H1 (cell line): ENCODE data around the gene CRYBB1. TPM values are rescaled to one million over a fixed set of nuclear protein-coding genes. Genes with fewer than 3 reads are reported as not detected.

Experiments used
- CTCF ChIA-PET: fragments of 300-600 bp; sonication (Branson Sonifier 250); formaldehyde crosslinking; loops from one replicate; lab custom pipeline; 2021; ENCODE audit not compliant: partially characterized antibody; lab: Charles Lee
- POLR2A ChIA-PET: fragments of 300-600 bp; sonication (Branson Sonifier 250); formaldehyde crosslinking; loops from one replicate; lab custom pipeline; 2021; ENCODE audit warnings: inconsistent platforms; ENCODE audit not compliant: partially characterized antibody; lab: Charles Lee
- DNase-seq, 2 experiments: peaks; one replicate each; pipeline versions ENCODE4 v3.0.0 to v3.0.0-alpha.2; 2010 to 2022; ENCODE audit warnings: low spot score in 2 of 2, low read depth in 1 of 2, mixed read lengths in 1 of 2
- FAIRE-seq: peaks from 2 replicates; lab custom pipeline; 2011; peaks lifted over from hg19 to GRCh38; lab: Jason Lieb, UNC
- H2AFZ ChIP-seq: 2 replicates; pipeline ENCODE4 v1.8.1; 2012; ENCODE audit warnings: low read length, inconsistent platforms
- H2AK5ac ChIP-seq: 2 replicates; pipeline ENCODE4 v1.6.1; 2013; ENCODE audit warnings: low read depth, low read length
- H2BK120ac ChIP-seq: replicated peaks from 2 replicates; pipeline ENCODE3; 2013; ENCODE audit warnings: low read depth, low read length, inconsistent platforms
- H2BK12ac ChIP-seq: 2 replicates; pipeline ENCODE4 v1.6.1; 2013; ENCODE audit warnings: low read depth, low read length
- H2BK15ac ChIP-seq: 2 replicates; pipeline ENCODE4 v1.6.1; 2013; ENCODE audit warnings: low read length
- H2BK20ac ChIP-seq: 2 replicates; pipeline ENCODE4 v1.6.1; 2013; ENCODE audit warnings: low read length
- H2BK5ac ChIP-seq: 2 replicates; pipeline ENCODE4 v1.6.1; 2013; ENCODE audit warnings: low read depth, low read length
- H3K14ac ChIP-seq: 2 replicates; pipeline ENCODE4 v1.6.1; 2013; ENCODE audit warnings: inconsistent platforms; ENCODE audit not compliant: insufficient read length
- H3K18ac ChIP-seq: 2 replicates; pipeline ENCODE4 v1.6.1; 2013; ENCODE audit warnings: low read length; ENCODE audit errors: extremely low read depth
- H3K23ac ChIP-seq: 2 replicates; pipeline ENCODE4 v1.6.1; 2013; ENCODE audit warnings: inconsistent platforms; ENCODE audit not compliant: insufficient read length
- H3K23me2 ChIP-seq: 2 replicates; pipeline ENCODE4 v1.6.1; 2013; ENCODE audit warnings: low read depth, low read length
- H3K27ac ChIP-seq: 2 replicates; pipeline ENCODE4 v1.6.1; 2011; ENCODE audit warnings: low read depth, low read length, inconsistent platforms
- H3K27me3 ChIP-seq, 4 experiments: replicated peaks in 1 of 4; 1 replicate in 1 of 4; 2 replicates in 3 of 4; pipeline versions ENCODE4 v1.6.1 to v1.8.1; 2011 to 2013; ENCODE audit warnings: low read length in 3 of 4, mild to moderate bottlenecking in 3 of 4, inconsistent platforms in 2 of 4, mixed read lengths in 2 of 4, moderate library complexity in 1 of 4; ENCODE audit not compliant: control insufficient read depth in 3 of 4, insufficient read depth in 3 of 4; ENCODE audit errors: extremely low read depth in 1 of 4
- H3K36me3 ChIP-seq, 4 experiments: 2 replicates each; pipeline versions ENCODE4 v1.6.1 to v1.8.1; 2011 to 2013; ENCODE audit warnings: mild to moderate bottlenecking in 4 of 4, low read length in 3 of 4, moderate library complexity in 2 of 4, control low read depth in 1 of 4, inconsistent platforms in 1 of 4; ENCODE audit not compliant: insufficient read depth in 4 of 4, control insufficient read depth in 2 of 4
- H3K4ac ChIP-seq: replicated peaks from 2 replicates; pipeline ENCODE3; 2013; ENCODE audit warnings: low read length, low read depth, mixed read lengths, inconsistent platforms; ENCODE audit not compliant: insufficient read length
- H3K4me1 ChIP-seq, 4 experiments: replicated peaks in 1 of 4; 1 replicate in 1 of 4; 2 replicates in 3 of 4; pipeline versions ENCODE4 v1.6.1 to v1.8.1; 2011 to 2013; ENCODE audit warnings: low read length in 3 of 4, inconsistent platforms in 2 of 4, mixed read lengths in 1 of 4; ENCODE audit not compliant: insufficient read depth in 4 of 4, control insufficient read depth in 3 of 4
- H3K4me2 ChIP-seq, 2 experiments: 2 replicates each; pipeline versions ENCODE4 v1.6.1 to v1.8.1; 2011 to 2013; ENCODE audit warnings: low read depth in 2 of 2, low read length in 2 of 2, control low read depth in 1 of 2, inconsistent platforms in 1 of 2, mild to moderate bottlenecking in 1 of 2; ENCODE audit not compliant: insufficient read depth in 1 of 2
- H3K4me3 ChIP-seq, 4 experiments: fragments of 200-600, 300-600 bp in 1 of 4; sonication (generic), shearing (Covaris generic), sonication (Bioruptor Twin) in 1 of 4; 2 replicates each; pipeline versions ENCODE4 v1.5.1 to v1.8.1; 2011 to 2016; ENCODE audit warnings: low read length in 4 of 4, low read depth in 3 of 4, control low read depth in 2 of 4, inconsistent platforms in 2 of 4, mild to moderate bottlenecking in 2 of 4, mixed read lengths in 1 of 4, moderate library complexity in 1 of 4; ENCODE audit not compliant: insufficient read depth in 2 of 4; ENCODE audit errors: extremely low read depth in 1 of 4
- H3K56ac ChIP-seq: replicated peaks from 2 replicates; pipeline ENCODE3; 2013; ENCODE audit warnings: low read depth, mild to moderate bottlenecking, mixed read lengths, low read length, inconsistent platforms; ENCODE audit not compliant: insufficient read length
- H3K79me1 ChIP-seq: 2 replicates; pipeline ENCODE4 v1.6.1; 2013; ENCODE audit warnings: low read depth, low read length, control low read depth
- H3K79me2 ChIP-seq, 2 experiments: 2 replicates each; pipeline versions ENCODE4 v1.6.1 to v1.8.1; 2012 to 2013; ENCODE audit warnings: low read length in 2 of 2, mild to moderate bottlenecking in 2 of 2, inconsistent platforms in 1 of 2; ENCODE audit not compliant: insufficient read depth in 2 of 2, control insufficient read depth in 1 of 2
- H3K9ac ChIP-seq, 4 experiments: replicated peaks in 1 of 4; 1 replicate in 1 of 4; 2 replicates in 3 of 4; pipeline versions ENCODE4 v1.6.1 to v1.8.1; 2011 to 2013; ENCODE audit warnings: low read depth in 3 of 4, low read length in 3 of 4, control low read depth in 2 of 4, mild to moderate bottlenecking in 2 of 4, moderate library complexity in 2 of 4, inconsistent platforms in 1 of 4; ENCODE audit errors: extremely low read depth in 1 of 4
- H3K9me3 ChIP-seq, 2 experiments: 2 replicates each; pipeline versions ENCODE4 v1.6.1 to v1.8.1; 2012 to 2013; ENCODE audit warnings: mild to moderate bottlenecking in 2 of 2, moderate library complexity in 2 of 2, control low read depth in 1 of 2, inconsistent platforms in 1 of 2, low read depth in 1 of 2, low read length in 1 of 2, mixed read lengths in 1 of 2; ENCODE audit not compliant: insufficient read depth in 2 of 2
- H4K20me1 ChIP-seq, 2 experiments: replicated peaks in 1 of 2; 2 replicates each; pipeline versions ENCODE3 to v1.8.1; 2011 to 2013; ENCODE audit warnings: inconsistent platforms in 2 of 2, low read length in 2 of 2, mild to moderate bottlenecking in 1 of 2; ENCODE audit not compliant: insufficient read depth in 2 of 2, control insufficient read depth in 1 of 2
- H4K5ac ChIP-seq: 2 replicates; pipeline ENCODE4 v1.6.1; 2013; ENCODE audit warnings: low read length, low read depth, mixed read lengths, inconsistent platforms; ENCODE audit not compliant: insufficient read length
- H4K8ac ChIP-seq: 2 replicates; pipeline ENCODE4 v1.8.0; 2013; ENCODE audit warnings: mild to moderate bottlenecking, moderate library complexity, low read length, inconsistent platforms; ENCODE audit not compliant: insufficient read depth; ENCODE audit errors: extremely low read depth
- H4K91ac ChIP-seq: replicated peaks from 2 replicates; pipeline ENCODE3; 2013; ENCODE audit warnings: low read length, mixed read lengths, inconsistent platforms; ENCODE audit not compliant: insufficient read length
- BCL11A ChIP-seq, 2 experiments: IDR thresholded peaks; one replicate each; pipeline ENCODE4 v1.6.1; 2011; ENCODE audit warnings: low read depth in 2 of 2, low read length in 2 of 2, mild to moderate bottlenecking in 2 of 2
- FOSL1 ChIP-seq: IDR thresholded peaks from 2 replicates; pipeline ENCODE4 v1.6.1; 2011; ENCODE audit warnings: mild to moderate bottlenecking, low read depth, low read length, moderate library complexity; ENCODE audit not compliant: insufficient read depth
- POLR2A ChIP-seq, 2 experiments: IDR thresholded peaks; 1 replicate in 1 of 2; 2 replicates in 1 of 2; pipeline ENCODE4 v1.6.1; 2011; ENCODE audit warnings: low read depth in 2 of 2, low read length in 2 of 2, mild to moderate bottlenecking in 2 of 2; ENCODE audit errors: control extremely low read depth in 1 of 2
- POU5F1 ChIP-seq: IDR thresholded peaks from 2 replicates; pipeline ENCODE4 v1.6.1; 2011; ENCODE audit warnings: low read depth, mild to moderate bottlenecking, low read length, moderate library complexity
- RFX5 ChIP-seq: IDR thresholded peaks from 2 replicates; pipeline ENCODE4 v1.6.1; 2011; ENCODE audit warnings: low read depth, low read length, improper control_type of control experiment, borderline replicate concordance
- RXRA ChIP-seq: IDR thresholded peaks from 2 replicates; pipeline ENCODE4 v1.6.1; 2011; ENCODE audit warnings: low read depth, mild to moderate bottlenecking, low read length, moderate library complexity; ENCODE audit not compliant: insufficient read depth
- SIN3A ChIP-seq, 2 experiments: IDR thresholded peaks in 1 of 2; conservative IDR thresholded peaks in 1 of 2; 2 replicates each; pipeline ENCODE4 v1.6.1; 2011 to 2012; ENCODE audit warnings: low read length in 2 of 2, improper control_type of control experiment in 1 of 2, low read depth in 1 of 2, mild to moderate bottlenecking in 1 of 2
- SP1 ChIP-seq: IDR thresholded peaks from 2 replicates; pipeline ENCODE4 v1.6.1; 2011; ENCODE audit warnings: low read depth, low read length
- SUZ12 ChIP-seq: fragments of 200-600 bp; sonication (generic); IDR thresholded peaks from 2 replicates; pipeline ENCODE4 v1.6.1; 2012; ENCODE audit warnings: mild to moderate bottlenecking, inconsistent platforms, low read length, moderate library complexity, mixed read lengths
- TCF12 ChIP-seq: IDR thresholded peaks from 2 replicates; pipeline ENCODE4 v1.6.1; 2011; ENCODE audit warnings: low read depth, mild to moderate bottlenecking, low read length
- YY1 ChIP-seq: IDR thresholded peaks from 2 replicates; pipeline ENCODE4 v1.6.1; 2011; ENCODE audit warnings: low read depth, mild to moderate bottlenecking, low read length
- WGBS, 2 experiments: shearing (Covaris generic) in 1 of 2; methylation state at CpG; one replicate each; pipeline versions ENCODE4 v1.1.6 to v1.1.7; 2013 to 2015; ENCODE audit warnings: low lambda C conversion rate in 2 of 2, mixed read lengths in 2 of 2, inconsistent platforms in 1 of 2, low coverage in 1 of 2, missing lambda C conversion rate in 1 of 2; ENCODE audit not compliant: insufficient replicate concordance in 2 of 2, insufficient coverage in 1 of 2, insufficient read length in 1 of 2; ENCODE audit errors: extremely low coverage in 1 of 2, missing lambda C conversion rate in 1 of 2; 5-methylcytosine and 5-hydroxymethylcytosine counted together
- polyA plus RNA-seq, 7 experiments: library from polyadenylated mRNA; depleted of rRNA in 3 of 7; stranded (reverse) in 5 of 7; unstranded in 2 of 7; fragments of >200 nt in 5 of 7; fragments of 200-250 nt in 2 of 7; gene quantifications; 1 replicate in 5 of 7; 2 replicates in 1 of 7; 4 replicates in 1 of 7; pipeline versions ENCODE4 v1.2.1 to v1.2.3, GENCODE V29; 2011 to 2013; ENCODE audit warnings: missing spikeins in 2 of 7, mixed read lengths in 2 of 7
- total RNA-seq: library from RNA; stranded (reverse); fragmentation: NEBNext Ultra II Directional; extraction: Animal tissue kit (Norgen Biotek cat#: 25700); gene quantifications from 2 replicates; pipeline ENCODE4 v1.2.1, GENCODE V29; 2021
- TF ChIP-seq, protein P1 (sequence below): IDR thresholded peaks from 2 replicates; pipeline ENCODE4 v1.6.1; 2012; ENCODE audit warnings: inconsistent platforms
- TF ChIP-seq, protein P2 (sequence below): IDR thresholded peaks from 2 replicates; pipeline ENCODE4 v1.6.1; 2012; ENCODE audit warnings: low read length, inconsistent platforms

CRYBB1 gene
- total and polyA plus RNA-seq, 2 of the 8 experiments (the other 6 are each of a cell fraction or from before 2014, with no cell fraction given) = 1.7 to 6.0 TPM

DNA sequence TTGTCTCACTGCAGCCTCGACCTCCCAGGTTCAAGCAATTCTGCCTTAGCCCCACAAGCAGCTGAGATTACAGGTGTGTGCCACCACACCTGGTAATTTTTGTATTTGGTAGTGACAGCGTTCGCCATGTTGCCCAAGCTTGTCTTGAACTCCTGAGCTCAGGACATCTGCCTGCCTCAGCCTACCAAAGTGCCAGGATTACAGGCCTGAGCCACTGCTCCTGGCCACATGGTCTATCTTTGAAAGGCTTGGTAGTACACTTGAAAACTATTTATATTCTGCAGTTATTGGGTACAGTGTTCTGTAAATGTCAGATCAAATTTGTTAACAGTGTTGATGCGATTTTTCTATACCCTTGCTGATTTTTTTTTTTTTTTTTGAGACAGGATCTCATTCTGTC lies 13.5 kb upstream of the CRYBB1 start:
- no peaks in the 10 kb centered on the region for H3K79me1 ChIP-seq
- no peak overlapping the region; the same call in 1 of the 2 replicates for H2BK5ac ChIP-seq
- no peak overlapping the region for H3K56ac ChIP-seq
- H2BK15ac ChIP-seq = 0 out of 2 replicates have a peak overlapping the region, but pooled peaks have one; percentile 3
- H3K23me2 ChIP-seq = no peaks in the 10 kb centered on the region
- no peaks in the 10 kb centered on the region for H3K79me2 ChIP-seq
- H2BK120ac ChIP-seq = no peak overlapping the region
- H2AK5ac ChIP-seq = no peak overlapping the region
- CTCF ChIA-PET = interaction anchor here (0.9 kb wide), 1 partner anchor 15 kb away, joined by 3 read pairs; no protein-coding TSS in a partner anchor
- no peak overlapping the region for H3K14ac ChIP-seq
- H3K36me3 ChIP-seq = no peaks in the 10 kb centered on the region
- H4K91ac ChIP-seq = no peak overlapping the region
- 92% methylated on average over 4 of the region's 4 CpGs; no CpG with 5 or more reads in 1 of the 2 experiments for WGBS, 2 experiments
- no peak overlapping the region for H3K23ac ChIP-seq
- H3K4me2 ChIP-seq = no peak overlapping the region
- H2AFZ ChIP-seq = no peak overlapping the region
- no peak overlapping the region for H2BK20ac ChIP-seq
- no peak overlapping the region for H3K27ac ChIP-seq
- no peaks in the 10 kb centered on the region; a peak in 1 of 4 replicates for H3K9me3 ChIP-seq
- H2BK12ac ChIP-seq = no peak overlapping the region
- DNase-seq = no peak
- POLR2A ChIA-PET = interaction anchor here (0.6 kb wide), 1 partner anchor 62 kb away, joined by 3 read pairs; no protein-coding TSS in a partner anchor
- H3K27me3 ChIP-seq = no peaks in the 10 kb centered on the region
- H3K18ac ChIP-seq = no peak overlapping the region
- H4K20me1 ChIP-seq = no peaks in the 10 kb centered on the region
- no peak overlapping the region for H3K4me3 ChIP-seq
- H4K5ac ChIP-seq = no peak overlapping the region
- H3K4ac ChIP-seq = no peak overlapping the region
- no peak for FAIRE-seq
- no peak overlapping the region for H3K9ac ChIP-seq
- no peaks in the 10 kb centered on the region; a peak in 1 of 7 replicates for H3K4me1 ChIP-seq
- H4K8ac ChIP-seq = no peak overlapping the region
- TF ChIP-seq BCL11A (IDR thresholded peaks at IDR 0.05; ENCODE audit: low read depth in 2 of 2, low read length in 2 of 2) (no peak), SP1 (no peak), SIN3A (conservative IDR thresholded peaks at IDR 0.05 in 1 of 2, IDR thresholded peaks at IDR 0.05 in 1 of 2; ENCODE audit: low read depth in 1 of 2, low read length in 2 of 2) (no peak), SUZ12 (no peak), POLR2A (IDR thresholded peaks at IDR 0.05; ENCODE audit: control extremely low read depth in 1 of 2, low read depth in 2 of 2, low read length in 2 of 2) (no peak), RFX5 (no peak), FOSL1 (no peak), YY1 (no peak), TCF12 (no peak), POU5F1 (no peak), RXRA (no peak)
- TF ChIP-seq, protein P1, sequence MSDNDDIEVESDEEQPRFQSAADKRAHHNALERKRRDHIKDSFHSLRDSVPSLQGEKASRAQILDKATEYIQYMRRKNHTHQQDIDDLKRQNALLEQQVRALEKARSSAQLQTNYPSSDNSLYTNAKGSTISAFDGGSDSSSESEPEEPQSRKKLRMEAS = no peak
- TF ChIP-seq, protein P2, sequence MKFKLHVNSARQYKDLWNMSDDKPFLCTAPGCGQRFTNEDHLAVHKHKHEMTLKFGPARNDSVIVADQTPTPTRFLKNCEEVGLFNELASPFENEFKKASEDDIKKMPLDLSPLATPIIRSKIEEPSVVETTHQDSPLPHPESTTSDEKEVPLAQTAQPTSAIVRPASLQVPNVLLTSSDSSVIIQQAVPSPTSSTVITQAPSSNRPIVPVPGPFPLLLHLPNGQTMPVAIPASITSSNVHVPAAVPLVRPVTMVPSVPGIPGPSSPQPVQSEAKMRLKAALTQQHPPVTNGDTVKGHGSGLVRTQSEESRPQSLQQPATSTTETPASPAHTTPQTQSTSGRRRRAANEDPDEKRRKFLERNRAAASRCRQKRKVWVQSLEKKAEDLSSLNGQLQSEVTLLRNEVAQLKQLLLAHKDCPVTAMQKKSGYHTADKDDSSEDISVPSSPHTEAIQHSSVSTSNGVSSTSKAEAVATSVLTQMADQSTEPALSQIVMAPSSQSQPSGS = no peak
